Ascending aorta (tissue), 2 donors: ENCODE measurements around the gene GAREM1. TPM values are rescaled to one million over a fixed set of nuclear protein-coding genes. Genes with fewer than 3 reads are reported as not detected.

Experiments used
- DNase-seq, 2 donors: peaks; one replicate each; pipeline ENCODE4 v3.0.0-alpha.2; 2019; ENCODE audit warnings: low spot score in 2 of 2
- H3K27ac ChIP-seq, 2 donors: fragments of 200-600 bp; sonication (generic); one replicate each; pipeline ENCODE4 v1.5.1; 2016 to 2017; ENCODE audit warnings: mild to moderate bottlenecking in 1 of 2
- H3K27me3 ChIP-seq: fragments of 200-600 bp; sonication (generic); one replicate; pipeline ENCODE4 v1.5.1; 2017
- H3K36me3 ChIP-seq, 2 donors: fragments of 200-600 bp; sonication (generic); one replicate each; pipeline ENCODE4 v1.5.1; 2016
- H3K4me1 ChIP-seq, 2 donors: fragments of 200-600 bp; sonication (generic); one replicate each; pipeline ENCODE4 v1.5.1; 2016 to 2017; ENCODE audit warnings: mild to moderate bottlenecking in 1 of 2
- H3K4me3 ChIP-seq, 2 donors: fragments of 200-600 bp; sonication (generic); one replicate each; pipeline ENCODE4 v1.5.1; 2016 to 2017; ENCODE audit warnings: mild to moderate bottlenecking in 1 of 2
- H3K9me3 ChIP-seq, 2 donors: fragments of 200-600 bp; sonication (generic); one replicate each; pipeline ENCODE4 v1.5.1; 2016
- intact Hi-C: fragments of 100-400 bp; cut with DNase I; formaldehyde crosslinking; loops from one replicate; pipeline ENCODE4 v1.15.1; 2023
- total RNA-seq: library from RNA; depleted of rRNA; stranded (reverse); fragments of >200 nt; gene quantifications from one replicate; pipeline ENCODE4 v1.1.0, GENCODE V29; 2016
- TF ChIP-seq, protein P1 (sequence below), 3 experiments: fragments of 200-600 bp in 2 of 3; fragments of 450-650 bp in 1 of 3; sonication (generic) in 2 of 3; IDR thresholded peaks; one replicate each; pipeline ENCODE4 v1.5.1; 2016 to 2019; ENCODE audit warnings: antibody characterized with exemption in 3 of 3, mild to moderate bottlenecking in 1 of 3, moderate library complexity in 1 of 3

The GAREM1 gene
- total RNA-seq, 1 donor from 2014 or later = 8.9 TPM

DNA sequence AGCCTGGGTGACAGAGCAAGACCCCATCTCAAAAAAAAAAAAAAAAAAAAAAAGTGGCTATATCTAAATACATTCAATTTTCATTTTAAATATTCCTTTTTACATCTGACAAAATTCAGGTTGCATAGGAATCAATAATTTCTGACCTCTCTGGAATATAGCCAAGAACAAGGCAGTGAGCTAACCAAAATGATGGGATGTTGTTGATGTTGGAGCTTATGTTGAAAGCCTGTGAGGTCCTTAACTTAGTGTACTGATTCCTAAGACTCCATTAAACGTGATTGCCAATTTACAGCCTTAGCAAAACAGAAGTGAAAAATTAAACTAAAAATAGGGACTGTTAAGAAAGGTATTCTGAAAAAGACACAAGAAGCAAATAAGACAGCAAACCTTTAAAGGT lies 171.2 kb downstream of the GAREM1 start:
- Histone ChIP-seq H3K4me1 (peaks cover 4 to 21% of the 10 kb centered on the region in 2 donors), H3K27ac (no peak overlapping the region)

DNA sequence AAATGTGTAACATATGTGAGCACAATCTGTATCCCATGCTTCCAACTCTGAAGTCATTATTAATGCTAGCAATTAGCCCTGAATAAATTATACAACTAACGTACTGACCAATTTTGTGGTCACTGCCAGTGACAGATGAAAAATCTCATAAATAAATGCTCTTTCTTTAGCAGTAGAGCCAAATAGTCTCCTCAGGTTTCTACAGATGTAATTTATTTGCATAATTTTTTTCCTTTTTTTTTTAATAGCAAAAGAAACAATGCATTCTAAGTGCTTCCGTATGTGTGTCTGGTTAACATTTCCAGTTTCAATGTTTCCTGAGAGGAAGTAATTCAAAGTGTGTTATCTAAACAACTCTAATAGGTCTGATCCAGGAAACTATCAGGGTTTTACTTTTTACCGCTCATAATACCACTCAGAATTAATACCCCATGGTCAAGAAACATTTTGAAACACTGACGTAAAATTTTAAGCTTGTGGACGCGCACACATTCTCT lies 172.5 kb downstream of the GAREM1 start:
- TF ChIP-seq, protein P1, sequence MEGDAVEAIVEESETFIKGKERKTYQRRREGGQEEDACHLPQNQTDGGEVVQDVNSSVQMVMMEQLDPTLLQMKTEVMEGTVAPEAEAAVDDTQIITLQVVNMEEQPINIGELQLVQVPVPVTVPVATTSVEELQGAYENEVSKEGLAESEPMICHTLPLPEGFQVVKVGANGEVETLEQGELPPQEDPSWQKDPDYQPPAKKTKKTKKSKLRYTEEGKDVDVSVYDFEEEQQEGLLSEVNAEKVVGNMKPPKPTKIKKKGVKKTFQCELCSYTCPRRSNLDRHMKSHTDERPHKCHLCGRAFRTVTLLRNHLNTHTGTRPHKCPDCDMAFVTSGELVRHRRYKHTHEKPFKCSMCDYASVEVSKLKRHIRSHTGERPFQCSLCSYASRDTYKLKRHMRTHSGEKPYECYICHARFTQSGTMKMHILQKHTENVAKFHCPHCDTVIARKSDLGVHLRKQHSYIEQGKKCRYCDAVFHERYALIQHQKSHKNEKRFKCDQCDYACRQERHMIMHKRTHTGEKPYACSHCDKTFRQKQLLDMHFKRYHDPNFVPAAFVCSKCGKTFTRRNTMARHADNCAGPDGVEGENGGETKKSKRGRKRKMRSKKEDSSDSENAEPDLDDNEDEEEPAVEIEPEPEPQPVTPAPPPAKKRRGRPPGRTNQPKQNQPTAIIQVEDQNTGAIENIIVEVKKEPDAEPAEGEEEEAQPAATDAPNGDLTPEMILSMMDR (IDR thresholded peaks at IDR 0.05) = no peak
- intact Hi-C loops = no loop called here
- H3K4me1 ChIP-seq = peaks cover 4 to 18% of the 10 kb centered on the region in 2 donors
- H3K27ac ChIP-seq = no peak overlapping the region
- no peaks in the 10 kb centered on the region for H3K36me3 ChIP-seq
- H3K9me3 ChIP-seq = no peaks in the 10 kb centered on the region
- no peak for DNase-seq
- no peaks in the 10 kb centered on the region for H3K27me3 ChIP-seq
- no peak overlapping the region for H3K4me3 ChIP-seq

More for the DNA sequence above, 171.2 kb downstream of the GAREM1 start:
- no peaks in the 10 kb centered on the region for H3K36me3 ChIP-seq
- intact Hi-C loops = no loop called here
- DNase-seq = no peak
- no peak overlapping the region for H3K4me3 ChIP-seq
- H3K9me3 ChIP-seq = no peaks in the 10 kb centered on the region
- TF ChIP-seq, protein P1 (IDR thresholded peaks at IDR 0.05) = no peak
- no peaks in the 10 kb centered on the region for H3K27me3 ChIP-seq

DNA sequence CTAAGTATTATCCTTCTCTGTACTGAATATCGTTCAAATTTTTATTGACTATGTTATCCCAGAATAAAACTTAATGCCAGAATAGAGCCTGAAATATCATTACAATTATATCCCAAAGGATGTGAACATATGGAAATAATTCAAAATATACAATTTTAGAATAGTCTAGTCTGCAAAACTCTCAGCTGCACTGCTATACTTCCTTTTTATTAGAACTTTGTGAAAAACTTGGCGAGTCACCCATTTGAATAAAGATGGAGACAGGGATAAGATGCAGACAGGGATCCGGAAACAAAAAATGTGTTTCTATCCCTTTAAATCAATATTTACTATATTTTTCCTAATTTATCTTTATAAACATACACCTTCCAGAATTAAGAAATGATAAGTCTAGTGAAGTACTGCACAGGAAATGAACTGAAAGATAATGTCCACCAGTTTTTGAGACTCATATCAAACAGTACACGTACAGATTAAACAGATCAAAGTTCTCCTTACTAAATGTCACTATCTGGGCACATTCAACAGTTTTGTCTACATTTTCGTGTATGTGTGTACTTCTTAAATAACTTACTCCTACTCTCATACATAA lies 173.0 kb downstream of the GAREM1 start:
- H3K4me1 ChIP-seq = peaks cover 4 to 14% of the 10 kb centered on the region in 2 donors
- DNase-seq = no peak
- H3K9me3 ChIP-seq = no peaks in the 10 kb centered on the region
- TF ChIP-seq, protein P1 (IDR thresholded peaks at IDR 0.05) = no peak
- H3K27ac ChIP-seq = no peak overlapping the region
- intact Hi-C loops = no loop called here
- no peaks in the 10 kb centered on the region for H3K36me3 ChIP-seq
- H3K4me3 ChIP-seq = no peak overlapping the region
- H3K27me3 ChIP-seq = no peaks in the 10 kb centered on the region

DNA sequence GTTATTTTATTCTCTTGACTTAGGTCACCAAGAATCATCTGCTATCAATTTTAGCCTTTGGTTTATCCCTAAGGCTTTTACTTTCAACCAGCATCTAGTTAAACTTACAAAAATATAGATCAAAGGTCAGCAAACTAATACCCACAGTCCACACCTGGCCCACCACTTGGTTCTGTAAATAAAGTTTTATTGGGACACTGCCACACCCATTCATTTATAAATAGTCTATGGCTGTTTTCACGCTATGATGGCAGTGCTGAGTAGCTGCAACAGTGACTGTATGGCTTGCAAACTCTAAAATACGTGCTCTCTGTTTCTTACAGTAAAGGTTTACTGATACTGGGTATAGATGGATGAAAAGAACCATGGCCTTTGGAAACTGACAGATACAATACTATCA lies 173.8 kb downstream of the GAREM1 start:
- no peaks in the 10 kb centered on the region for H3K36me3 ChIP-seq
- no peak overlapping the region for H3K4me3 ChIP-seq
- intact Hi-C loops = no loop called here
- DNase-seq = no peak
- no peaks in the 10 kb centered on the region for H3K27me3 ChIP-seq
- no peak overlapping the region for H3K27ac ChIP-seq
- peaks cover 4 to 8% of the 10 kb centered on the region in 2 donors for H3K4me1 ChIP-seq
- H3K9me3 ChIP-seq = no peaks in the 10 kb centered on the region
- TF ChIP-seq, protein P1 (IDR thresholded peaks at IDR 0.05) = no peak

DNA sequence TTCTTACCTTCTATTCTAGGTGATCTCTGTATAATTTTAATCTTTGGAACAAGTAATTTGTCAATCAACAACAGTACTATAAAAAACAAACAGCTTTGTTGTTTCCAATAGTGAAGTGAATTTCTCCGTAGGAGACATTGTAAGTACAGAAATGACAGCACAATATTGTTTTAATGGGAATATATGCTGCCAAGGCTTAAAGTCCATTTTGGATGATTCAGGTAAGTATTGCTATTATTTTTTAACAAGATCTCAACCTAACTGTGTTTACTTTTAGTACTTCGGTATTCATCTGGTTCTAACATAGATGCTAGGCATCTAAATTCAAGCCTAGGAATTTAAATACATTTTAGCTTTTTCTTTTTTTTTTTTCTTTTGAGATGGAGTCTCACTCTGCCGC lies 175.1 kb downstream of the GAREM1 start:
- intact Hi-C loops = no loop called here
- no peaks in the 10 kb centered on the region for H3K9me3 ChIP-seq
- no peak overlapping the region for H3K27ac ChIP-seq
- H3K27me3 ChIP-seq = no peaks in the 10 kb centered on the region
- no peaks in the 10 kb centered on the region for H3K4me1 ChIP-seq
- DNase-seq = no peak
- TF ChIP-seq, protein P1 (IDR thresholded peaks at IDR 0.05) = no peak
- no peak overlapping the region for H3K4me3 ChIP-seq
- no peaks in the 10 kb centered on the region for H3K36me3 ChIP-seq
